ENCODE measurements around the gene UBE2S.
"Not testable (repeated sequence)": the region's sequence is repeated elsewhere in the genome, so short reads cannot be mapped to it uniquely, and the experiment has no call there.

The UBE2S gene

GRCh38 chr19:55406091-55406825, 1.3 kb downstream of the UBE2S start:
- DNase-seq (ENCODE audit: low read depth in 2 of 2): no peak

DNA sequence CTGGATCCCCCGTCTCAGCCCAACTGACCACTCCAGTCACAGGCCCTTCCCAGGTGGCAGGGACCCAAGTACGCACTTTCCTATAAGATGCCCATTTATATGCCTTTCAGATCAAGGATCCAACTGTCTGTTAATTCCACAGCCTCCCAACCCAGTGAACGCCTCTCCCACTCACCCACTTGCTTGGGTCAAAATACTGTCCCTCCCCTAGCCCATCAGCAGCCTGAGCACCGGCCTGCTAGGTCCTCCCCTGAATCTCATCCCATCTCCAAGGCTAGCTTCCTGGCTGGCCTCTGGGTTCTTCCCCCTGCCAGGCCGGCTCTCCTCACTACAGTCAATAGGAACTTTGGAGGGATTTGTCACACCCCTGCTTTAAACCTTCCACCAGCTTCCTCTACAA, 1.9 kb downstream of the UBE2S start:
- no peak for DNase-seq (ENCODE audit: low read depth in 2 of 2)

- no peak for DNase-seq (ENCODE audit: low read depth in 2 of 2)
These were observed 5.1 kb downstream of the UBE2S start for GRCh38 chr19:55402509-55402908.

GRCh38 chr19:55401390-55401789, 6.2 kb downstream of the UBE2S start:
- not testable (repeated sequence) for DNase-seq (ENCODE audit: low read depth in 2 of 2)

DNA sequence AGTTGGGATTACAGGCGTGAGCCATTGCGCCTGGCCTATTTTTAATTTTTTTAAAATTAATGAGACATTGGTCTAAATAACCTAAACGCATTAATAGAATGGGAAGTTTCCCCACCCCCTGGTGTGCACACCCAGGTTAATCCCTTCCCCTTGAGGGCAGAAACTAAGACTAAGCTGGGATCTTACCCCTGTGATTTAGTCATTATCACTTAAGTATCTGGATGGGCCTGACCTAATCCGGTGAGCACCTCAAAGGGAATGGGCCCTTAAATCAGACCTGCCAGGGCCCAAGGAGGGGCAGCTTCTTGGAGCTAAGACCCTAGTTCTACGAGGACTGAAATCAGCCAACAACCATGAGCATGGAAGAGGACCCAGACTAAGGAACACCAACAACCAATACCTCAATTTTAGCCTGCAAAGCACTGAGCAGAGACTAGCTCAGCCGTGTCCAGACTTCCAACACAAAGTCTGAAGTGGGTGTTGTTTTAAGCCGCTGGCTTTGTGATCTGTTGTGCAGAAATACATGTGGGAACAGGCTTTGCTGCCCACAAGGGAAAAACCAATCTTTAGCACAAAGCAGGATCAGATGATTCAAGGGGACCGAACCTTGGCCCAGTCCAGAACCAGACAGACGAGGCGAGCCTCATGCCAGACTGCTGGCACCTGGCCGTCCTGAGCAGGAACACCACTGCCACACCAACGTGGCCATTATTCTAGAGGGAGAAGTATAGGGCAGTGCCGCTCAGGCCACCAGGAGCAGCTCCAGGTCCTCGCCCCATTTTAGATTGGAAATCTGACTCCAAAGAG, 7.1 kb downstream of the UBE2S start:
- no peak for DNase-seq (ENCODE audit: low read depth in 2 of 2)

DNA sequence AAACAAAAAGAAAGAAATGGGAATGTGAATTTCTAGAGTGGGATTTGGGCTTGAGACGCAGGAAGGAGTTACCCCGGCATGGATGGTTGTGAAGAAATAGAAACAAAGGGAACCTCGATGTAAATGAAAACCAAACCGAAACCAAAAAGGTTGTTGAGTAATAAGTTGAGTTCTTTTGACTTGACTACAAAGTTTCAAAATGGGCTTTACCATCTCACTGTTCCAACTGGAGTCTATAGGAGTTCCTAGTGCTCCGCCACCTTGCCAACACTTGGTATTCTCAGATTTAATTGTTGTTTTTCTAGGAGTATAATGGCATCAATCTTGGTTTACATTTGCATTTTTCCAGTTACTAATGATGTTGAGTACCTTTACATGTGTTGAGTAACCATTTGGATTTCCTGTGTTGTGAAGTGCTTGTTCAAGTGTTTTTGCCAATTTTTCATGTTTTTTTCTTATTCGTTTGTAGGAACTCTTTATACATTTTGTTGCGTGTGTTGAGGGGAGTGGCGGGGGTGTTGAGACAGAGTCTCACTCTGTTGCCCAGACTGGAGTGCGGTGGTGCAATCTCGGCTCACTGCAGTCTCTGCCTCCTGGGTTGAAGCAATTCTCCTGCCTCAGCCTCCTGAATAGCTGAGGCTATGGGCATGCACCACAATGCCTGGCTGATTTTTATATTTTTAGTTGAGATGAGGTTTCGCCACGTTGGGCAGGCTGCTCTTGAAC, 9.2 kb downstream of the UBE2S start:
- DNase-seq (ENCODE audit: low read depth in 2 of 2): no peak

DNA sequence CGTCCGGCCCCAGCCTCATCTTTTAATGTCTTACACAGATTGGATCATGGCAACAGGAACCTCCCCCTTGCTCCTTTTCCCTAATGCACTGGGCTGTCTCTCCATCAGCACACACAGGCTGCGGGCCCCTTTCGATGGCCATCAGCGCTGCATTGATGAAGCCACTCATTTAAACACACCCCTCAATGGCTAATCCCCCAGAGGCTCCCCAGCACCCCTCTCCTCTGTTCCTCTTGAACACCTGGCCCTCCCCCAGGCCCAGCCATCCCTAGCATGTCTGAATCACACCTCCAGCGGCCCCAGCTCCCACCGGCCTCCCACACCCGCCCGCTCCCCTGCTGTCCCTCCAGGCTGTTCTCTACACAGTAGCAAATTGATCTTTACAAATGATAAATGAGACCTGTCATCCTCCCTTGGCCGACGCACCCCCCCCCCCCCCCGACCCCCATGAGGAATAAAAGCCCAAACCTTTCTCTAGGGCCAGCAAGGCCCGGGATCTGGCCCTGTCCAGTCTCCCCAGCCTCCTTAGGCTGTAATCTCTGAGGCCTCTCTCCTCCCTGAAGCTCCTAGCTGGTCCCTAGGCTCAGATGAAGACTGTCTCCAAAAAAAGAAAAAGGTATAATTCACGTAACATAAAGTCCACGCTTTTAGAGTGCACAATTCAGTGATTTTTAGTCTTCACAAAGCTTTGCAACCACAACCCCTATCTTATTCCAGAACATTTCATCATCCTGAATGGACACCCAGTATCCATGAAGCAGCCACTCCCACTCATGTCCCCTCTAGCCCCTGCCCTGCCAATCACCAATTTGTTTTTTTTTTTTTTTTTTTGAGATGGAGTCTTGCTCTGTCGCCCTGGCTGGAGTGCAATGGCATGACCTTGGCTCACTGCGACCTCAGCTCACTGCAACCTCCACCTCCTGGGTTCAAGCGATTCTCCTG, 14.5 kb downstream of the UBE2S start:
- DNase-seq (ENCODE audit: low read depth in 2 of 2): no peak

DNA sequence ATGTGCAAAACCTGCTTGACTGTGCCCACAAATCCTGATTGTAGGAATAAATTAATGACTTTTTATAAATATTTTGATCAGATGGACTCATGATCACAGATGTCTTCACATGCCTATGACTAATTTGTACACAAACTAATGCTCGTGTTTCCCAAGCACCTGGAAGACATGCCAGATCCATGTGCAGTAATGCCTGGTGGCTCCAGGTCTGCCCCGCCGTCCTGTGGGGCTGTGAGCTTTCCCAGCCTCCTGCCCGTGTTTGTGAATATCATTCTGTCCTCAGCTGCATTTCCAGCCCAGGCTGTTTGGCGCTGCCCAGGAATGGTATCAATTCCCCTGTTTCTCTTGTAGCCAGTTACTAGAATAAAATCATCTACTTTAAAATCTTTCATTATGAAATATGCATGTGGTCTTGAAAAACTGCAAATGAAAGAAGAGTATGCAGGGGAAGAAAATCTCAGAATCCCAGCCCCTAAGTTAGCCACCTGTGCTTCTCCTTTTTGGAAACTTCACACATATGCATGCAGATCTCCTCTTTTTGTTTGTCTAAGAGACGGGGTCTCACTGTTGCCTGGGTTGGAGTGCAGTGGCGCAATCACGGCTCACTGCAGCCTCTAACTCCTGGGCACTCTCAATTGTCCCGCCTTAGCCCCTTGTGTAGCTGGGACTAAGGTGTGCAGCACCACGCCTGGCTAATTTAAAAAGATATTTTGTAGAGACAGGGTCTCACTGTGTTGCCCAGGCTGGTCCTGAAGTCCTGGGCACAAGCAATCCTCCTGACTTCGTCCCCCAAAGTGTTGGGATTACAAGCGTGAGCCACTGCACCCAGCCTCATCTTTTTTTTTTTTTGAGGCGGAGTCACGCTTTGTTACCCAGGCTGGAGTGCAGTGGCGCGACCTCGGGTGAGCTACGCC, 15.6 kb downstream of the UBE2S start:
- no peak for DNase-seq (ENCODE audit: low read depth in 2 of 2)

GRCh38 chr19:55391191-55391670, 16.4 kb downstream of the UBE2S start:
- DNase-seq (ENCODE audit: low read depth in 2 of 2): no peak

DNA sequence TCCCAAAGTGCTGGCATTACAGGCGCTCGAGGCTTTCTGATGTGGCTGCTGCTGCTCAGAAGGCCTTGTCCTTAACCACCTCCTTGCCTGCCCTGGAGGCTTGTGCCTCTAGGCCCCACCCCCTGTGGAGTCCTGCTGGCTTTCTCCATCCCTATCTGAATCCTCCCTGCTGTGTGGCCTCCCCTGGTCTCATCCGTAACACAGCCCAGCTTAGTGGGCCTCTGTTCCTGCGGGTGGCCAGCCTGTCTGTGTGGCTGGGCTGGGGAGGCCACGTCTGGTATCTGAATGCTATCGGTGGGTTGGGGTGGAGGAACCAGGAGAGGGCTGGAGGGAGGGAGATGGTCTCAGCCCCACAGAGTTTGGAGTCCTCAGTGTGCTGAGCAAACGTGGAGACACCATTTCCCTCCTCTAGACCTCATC, 17.1 kb downstream of the UBE2S start:
- no peak for DNase-seq (ENCODE audit: low read depth in 2 of 2)

DNA sequence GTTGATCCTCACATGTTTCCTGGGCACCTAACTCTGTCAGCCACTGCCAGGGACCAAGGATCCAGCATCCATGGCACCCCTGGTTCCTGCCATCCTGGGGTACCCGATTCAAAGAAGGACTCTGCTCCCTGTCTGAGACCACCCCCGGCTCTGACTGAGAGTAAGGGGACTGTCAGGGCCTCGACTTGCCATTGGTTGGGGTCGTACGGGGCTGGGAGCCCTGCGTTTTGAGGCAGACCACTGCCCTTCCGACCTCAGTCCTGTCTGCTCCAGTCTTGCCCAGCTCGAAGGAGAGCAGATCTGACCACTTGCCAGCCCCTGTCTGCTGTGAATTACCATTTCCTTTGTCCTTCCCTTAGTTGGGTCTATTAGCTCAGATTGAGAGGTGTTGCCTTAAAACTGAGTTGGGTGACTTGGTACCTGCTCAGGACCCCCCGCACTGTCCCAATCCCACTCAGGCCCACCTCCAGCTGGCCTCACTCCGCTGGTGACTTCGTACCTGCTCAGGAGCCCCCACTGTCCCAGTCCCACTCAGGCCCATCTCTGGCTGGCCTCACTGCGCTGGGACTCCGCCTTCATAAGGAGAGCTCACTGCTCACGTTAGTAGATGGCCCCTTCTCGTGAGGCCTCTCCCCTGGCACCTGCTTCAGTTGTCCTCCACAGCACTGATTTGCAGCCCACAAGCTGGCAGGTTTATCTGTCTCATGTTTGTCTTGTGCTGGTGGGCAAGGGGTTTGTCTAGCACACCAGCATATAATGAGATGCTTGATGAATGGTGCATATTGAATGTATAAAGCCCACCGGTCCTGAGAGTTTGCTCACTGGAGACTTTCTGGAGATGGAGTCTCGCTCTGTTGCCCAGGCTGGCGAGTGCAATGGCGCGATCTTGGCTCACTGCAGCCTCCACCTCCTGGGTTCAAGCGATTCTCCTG, 17.9 kb downstream of the UBE2S start:
- DNase-seq (ENCODE audit: low read depth in 2 of 2): no peak

DNA sequence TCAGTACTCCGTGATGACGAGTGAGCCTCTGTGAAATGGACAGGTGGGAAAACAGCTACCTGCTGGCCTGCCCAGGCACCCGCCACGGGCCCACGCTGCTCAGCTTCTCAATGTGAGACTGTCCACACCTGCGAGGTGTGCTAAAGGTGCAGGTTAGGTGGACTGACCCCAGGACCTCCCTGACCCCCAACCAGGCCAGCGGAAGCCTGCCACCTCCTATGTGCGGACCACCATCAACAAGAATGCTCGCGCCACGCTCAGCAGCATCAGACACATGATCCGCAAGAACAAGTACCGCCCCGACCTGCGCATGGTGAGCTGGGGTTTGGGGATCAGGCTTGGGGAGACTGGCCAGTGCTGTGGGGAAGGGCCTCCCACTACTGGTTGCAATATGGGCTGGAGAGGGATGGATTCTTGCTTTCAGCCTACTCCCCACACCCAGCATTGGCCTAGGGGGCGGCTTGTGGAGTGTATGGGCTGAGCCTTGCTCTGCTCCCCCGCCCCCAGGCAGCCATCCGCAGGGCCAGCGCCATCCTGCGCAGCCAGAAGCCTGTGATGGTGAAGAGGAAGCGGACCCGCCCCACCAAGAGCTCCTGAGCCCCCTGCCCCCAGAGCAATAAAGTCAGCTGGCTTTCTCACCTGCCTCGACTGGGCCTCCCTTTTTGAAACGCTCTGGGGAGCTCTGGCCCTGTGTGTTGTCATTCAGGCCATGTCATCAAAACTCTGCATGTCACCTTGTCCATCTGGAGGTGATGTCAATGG, 19.7 kb downstream of the UBE2S start:
- DNase-seq (ENCODE audit: low read depth in 2 of 2): no peak

GRCh38 chr19:55386493-55386971, 21.1 kb downstream of the UBE2S start:
- no peak for DNase-seq (ENCODE audit: low read depth in 2 of 2)

DNA sequence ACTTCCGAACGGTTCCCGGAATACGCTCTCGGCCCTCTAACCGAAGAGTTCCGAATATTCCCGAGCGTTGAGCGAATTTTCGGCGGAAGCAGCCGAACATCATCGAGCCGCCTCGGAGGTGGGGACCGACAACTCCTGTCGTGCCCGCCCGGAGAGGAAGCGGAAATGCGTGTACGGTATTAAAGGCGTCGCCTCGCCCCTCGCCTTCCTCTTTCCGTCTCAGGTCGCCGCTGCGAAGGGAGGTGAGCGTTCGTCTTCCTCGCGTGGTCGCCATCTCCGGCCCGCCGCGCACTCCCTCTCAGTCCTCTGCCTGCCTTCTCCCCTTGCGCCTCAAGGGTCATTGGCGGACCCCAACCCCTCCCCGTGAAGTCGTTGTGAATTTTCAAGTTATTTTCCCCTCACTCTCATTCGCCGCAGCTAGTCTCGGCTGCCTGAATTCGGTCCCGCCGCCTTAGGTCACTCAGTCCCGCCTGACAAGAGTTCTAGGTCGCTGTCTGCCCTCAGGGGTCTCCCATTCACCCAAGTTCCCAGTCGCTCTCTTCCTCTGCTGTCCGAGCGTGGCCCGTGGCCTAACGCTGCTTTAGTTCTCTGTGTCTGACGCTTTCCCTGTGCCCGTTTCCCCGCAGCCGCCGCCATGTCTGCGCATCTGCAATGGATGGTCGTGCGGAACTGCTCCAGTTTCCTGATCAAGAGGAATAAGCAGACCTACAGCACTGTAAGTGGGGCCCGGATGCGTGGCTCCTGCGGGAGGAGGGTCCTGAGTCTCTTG, 21.7 kb downstream of the UBE2S start, which contains the start of gene RPL28:
TSS of gene RPL28 (plus strand) at position 209 of the 769 bp plus-strand sequence. CDS start at position 635, 426 bp downstream.
- peak; percentile 95 to 96 for DNase-seq (ENCODE audit: low read depth in 2 of 2)

- DNase-seq (ENCODE audit: low read depth in 2 of 2): peak; percentile 89 to 90
These were observed 22.5 kb downstream of the UBE2S start for GRCh38 chr19:55384920-55385723.

All from fibroblast of skin of left quadriceps (primary cell).